GM19397 (cell line): ENCODE measurements around the gene ELL.

Experiments
- ATAC-seq: cut with Tn5 transposase; IDR thresholded peaks from one replicate; pipeline ENCODE4 v1.9.1; 2021; ENCODE audit warnings: mild to moderate bottlenecking, moderate library complexity; ENCODE audit not compliant: unreplicated experiment

ELL gene

DNA sequence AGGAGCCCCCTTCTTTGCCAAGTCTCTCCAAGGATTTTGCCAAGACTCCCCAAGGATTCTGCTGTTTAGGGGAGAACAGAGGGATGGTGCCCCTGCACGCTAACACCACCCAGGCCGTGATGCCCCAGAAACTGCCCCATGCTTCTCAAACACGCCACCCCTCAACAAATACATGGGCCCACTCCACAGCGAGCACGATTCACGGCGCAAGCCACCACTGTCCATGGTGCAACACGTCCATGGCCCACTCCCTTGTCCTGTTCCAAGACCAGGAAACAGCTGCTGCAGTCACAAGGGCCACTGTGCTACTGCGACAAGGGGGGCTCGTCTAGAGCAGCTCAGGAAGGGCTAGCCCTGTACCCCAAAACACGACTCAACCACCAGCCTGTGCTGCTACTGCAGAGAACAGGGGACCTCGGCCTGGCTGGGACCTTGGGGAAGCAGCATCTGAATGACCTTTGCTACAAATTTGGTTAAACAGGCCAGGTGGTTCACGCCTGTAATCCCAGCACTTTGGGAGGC is 47.4 kb downstream of the ELL start:
- ATAC-seq, result no peak

DNA sequence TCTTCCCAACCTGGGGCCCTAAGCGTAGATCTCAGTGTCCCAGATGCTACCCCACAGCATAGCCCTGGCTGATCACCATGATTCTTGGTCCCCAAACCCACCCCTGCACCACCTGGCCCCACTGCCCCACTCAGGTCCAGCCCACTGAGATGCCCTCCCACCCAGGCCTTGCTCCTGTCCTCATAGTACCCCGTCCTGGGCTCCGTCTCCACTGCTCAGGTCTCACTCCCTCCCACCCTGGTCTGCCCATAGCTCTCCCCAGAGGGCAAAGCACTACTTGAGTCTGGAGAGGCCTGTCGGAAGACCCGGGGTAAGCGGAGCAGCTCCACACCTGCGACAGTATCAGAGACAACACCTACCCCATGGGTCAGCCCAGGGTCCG is 48.2 kb downstream of the ELL start:
- ATAC-seq, result no peak

DNA sequence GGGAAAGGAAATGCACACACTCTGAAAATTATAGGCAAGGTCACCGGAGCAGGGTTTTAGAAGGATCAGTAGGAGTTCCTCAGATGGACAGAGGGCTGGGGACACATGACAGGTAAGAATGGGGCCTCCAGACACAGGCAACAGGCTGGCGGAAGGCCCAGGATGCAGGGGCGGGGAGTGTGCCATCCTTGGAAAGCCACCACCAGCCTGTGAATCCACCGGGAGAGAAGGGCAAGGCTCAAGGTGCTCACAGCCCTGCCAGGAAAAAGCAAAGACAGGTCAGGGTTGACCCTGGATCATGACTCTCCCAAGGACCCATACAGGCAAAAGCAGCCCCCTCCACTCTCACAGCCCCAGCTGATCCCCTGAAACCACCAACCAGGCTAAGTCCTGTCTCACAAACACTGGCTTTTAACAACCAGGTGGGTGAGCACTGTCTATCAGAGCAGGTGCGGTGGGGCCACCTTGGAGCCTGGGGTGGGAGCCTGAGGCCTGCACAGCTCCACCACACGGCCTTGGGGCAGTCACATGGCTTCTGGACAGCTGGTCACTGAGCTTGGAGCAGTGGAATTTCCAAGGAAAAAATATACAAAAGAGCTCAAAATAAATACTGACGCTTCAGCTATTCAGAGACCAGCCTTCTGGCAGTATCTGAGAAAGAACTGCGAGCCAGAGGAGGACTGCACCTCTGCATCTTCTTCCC is 48.7 kb downstream of the ELL start:
- no peak for ATAC-seq

DNA sequence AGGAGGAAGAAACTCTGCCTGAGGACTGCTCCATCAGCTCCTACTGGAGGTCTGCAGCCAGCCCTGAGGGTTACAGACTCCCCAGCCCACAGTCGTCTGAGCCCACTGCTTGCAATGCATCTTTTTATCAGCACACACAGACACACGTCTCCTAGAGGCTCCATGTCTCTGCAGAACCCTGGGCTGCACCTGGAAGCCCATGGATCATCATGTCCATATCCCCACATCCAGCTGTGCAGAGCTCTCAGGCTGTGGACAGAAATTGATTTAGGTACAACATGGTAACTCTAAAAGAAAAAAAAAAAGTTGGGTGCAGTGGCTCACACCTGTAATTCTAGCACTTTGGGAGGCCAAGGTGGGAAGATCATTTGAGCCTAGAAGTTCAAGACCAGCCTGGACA is 51.1 kb downstream of the ELL start:
- ATAC-seq, result no peak

GRCh38 chr19:18469069-18469846 is 52.6 kb downstream of the ELL start:
- ATAC-seq, result no peak

DNA sequence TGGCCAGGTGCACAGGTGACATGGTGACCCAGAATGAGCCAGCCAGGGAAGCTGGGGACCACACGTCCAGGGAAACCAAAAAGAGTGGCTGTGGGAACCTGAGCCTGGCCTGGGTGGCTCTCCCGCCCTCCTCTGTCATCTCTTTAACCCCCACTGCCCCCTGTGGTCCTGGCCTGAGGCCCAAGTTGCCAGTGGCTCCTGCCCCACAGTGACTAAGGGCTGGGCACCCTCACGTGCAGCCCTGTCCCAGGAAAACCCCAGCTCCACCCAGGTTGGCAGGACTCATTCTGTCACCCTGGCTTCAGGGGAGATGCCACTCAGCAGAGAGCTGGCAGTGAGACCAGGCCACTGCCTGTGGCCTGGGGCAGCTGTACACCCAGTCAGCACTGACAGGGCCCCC is 53.4 kb downstream of the ELL start:
- no peak for ATAC-seq

DNA sequence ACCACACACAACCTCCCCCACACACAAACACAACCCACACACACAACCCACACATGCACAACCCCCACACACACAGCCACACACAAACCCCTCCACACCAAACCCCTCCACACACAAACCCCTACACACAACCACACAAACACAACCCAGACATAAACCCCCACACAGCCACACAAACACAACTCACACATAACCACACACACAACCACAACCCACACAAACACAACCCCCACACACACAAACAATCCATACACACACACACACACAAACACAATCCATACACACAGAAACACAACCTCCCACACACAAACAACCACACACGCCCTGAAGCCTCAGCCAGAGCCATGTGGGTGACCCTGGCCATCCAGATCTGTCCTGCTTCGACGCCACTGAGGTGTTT is 53.9 kb downstream of the ELL start:
- no peak for ATAC-seq

- no peak for ATAC-seq
Measured at GRCh38 chr19:18466354-18466753, 55.5 kb downstream of the ELL start.

GRCh38 chr19:18465964-18466339 is 55.9 kb downstream of the ELL start:
- ATAC-seq, result no peak

- no peak for ATAC-seq
Measured at GRCh38 chr19:18465214-18465963, 56.5 kb downstream of the ELL start.

DNA sequence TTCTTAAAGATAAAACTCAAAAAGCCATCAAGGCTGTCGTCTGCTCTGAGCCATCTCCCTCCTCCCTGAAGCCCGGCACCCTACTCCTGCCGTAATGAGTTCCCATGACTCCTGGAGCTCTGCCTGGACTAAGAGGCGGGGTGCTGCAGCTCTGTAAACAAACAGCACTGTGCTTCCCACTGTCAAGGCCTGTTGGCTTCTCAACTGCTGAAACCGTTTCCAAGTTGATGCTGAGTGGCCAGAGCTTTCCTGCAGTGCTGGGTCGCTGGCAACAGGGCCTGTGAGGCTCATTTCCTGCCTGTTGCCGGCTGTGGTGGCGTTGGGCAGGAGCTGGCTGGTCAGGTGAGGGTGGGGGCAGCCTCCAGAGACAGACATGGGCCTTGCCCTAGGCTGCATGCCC is 57.2 kb downstream of the ELL start:
- no peak for ATAC-seq

- no peak for ATAC-seq
Measured at GRCh38 chr19:18461471-18461870, 60.4 kb downstream of the ELL start.

DNA sequence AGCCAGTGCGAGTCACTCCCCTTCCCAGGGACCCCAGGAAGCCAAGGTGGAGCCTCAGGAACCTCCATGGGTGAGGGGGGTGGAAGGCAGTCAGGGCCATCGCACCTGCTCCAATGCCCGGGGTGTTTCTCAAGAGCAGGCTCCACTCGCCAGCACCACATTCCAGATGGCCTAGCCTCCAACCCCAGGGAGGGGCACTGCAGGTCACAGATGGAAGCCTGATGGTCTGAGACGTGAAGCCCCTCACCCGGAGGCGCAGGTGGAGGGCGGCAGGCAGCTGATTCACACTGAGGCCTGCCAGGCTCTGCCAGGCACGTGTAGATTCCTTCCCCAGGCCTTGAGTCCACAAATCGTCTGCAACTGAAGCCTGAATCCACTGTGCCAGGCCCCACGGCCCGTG is 61.0 kb downstream of the ELL start:
- no peak for ATAC-seq

DNA sequence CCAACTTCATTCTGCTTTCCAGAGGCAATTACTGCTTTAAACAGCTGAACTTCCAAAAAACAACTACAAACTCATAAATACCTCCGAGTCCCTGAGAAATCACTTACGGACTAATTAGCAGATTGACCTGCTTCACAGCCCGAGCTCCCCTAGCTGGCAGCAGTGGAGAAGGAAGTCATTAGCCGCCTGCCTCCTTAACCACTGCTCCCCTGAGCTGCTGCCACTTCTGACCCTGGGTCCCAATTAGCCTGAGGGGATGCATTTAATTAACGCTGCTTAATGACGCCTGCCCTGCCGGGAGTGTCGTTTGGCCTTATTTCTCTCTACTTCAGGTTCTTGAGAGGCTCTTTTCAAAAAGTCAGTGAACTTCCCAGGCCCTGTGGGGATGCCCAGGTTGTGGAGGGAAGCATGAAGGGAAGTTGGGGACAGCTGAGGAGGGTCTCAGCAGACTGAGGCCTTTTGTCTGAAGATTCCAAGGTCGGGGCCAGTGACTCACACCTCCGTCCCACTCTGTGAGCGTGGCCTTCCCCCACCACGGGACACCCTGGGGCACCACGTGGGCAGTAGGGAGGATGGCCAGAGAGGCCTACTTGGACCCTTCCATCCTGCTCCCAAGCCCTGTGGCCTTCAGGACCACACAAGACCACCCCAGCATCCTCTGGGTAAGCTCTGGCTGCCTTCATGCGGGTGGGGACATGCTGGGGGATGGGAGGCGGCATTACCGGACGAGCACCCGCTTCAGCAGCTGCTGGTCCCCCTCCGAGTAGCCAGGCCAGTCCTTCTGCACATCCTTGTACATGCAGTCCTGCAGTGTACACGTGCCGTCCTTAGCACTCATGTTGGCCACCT is 64.2 kb downstream of the ELL start:
- ATAC-seq, result no peak

DNA sequence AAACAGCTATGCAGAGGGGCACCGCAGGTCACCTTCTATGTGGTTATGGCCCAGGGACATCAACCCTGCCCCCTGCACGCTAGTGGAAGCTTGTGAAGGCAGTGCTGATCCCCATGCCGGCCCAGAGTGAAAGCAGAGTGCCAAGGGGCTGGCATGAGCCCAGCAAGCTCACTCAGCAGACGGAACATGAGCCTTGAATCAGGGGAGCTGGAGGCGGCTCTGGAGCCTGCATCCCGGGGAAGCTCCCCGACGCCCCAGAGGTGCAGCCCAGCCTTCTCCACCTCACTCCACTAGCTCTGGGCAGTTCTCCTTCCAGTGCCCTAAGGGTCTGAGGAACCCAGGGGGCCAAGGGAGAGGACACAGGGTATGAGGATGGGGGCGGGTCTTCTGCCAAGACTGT is 64.9 kb downstream of the ELL start:
- ATAC-seq, result no peak

- no peak for ATAC-seq
Measured at GRCh38 chr19:18456279-18456678, 65.6 kb downstream of the ELL start.

DNA sequence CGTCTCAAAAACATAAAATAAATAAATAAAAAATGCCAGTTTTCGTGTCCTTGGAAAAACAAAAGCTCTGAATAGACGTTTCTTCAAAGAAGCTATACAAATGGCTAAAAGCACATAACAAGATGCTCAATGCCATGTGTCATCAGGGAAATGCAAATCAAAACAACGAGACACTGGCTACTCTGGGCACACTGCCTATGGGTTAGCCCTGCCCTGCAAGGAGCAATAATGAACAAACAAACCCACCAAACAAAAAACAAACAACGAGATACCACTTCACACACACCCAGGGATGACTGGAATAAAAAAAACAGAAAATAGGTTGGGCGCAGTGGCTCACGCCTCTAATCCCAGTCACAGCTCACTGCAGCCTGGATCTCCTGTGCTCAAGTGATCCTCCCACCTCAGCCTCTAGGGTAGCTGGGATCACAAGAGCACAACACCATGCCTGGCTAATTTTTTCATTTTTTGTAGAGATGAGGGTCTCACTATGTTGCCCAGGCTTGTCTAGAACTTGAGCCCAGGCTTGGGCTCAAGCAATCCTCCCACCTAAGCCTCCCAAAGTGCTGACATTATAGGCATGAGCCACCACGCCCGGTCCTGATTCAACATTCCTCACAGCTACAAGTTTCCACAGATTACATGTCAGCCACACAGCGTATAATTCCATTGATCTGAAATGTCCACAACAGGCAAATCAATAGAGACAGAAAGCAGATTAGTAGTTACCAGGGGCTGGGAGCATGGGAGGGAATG is 68.4 kb downstream of the ELL start:
- no peak for ATAC-seq

- no peak for ATAC-seq
Measured at GRCh38 chr19:18452386-18452785, 69.5 kb downstream of the ELL start.

- ATAC-seq, result no peak
Measured at GRCh38 chr19:18450931-18451836, 70.7 kb downstream of the ELL start.
